SK-N-SH (cell line): ENCODE results near the gene CEP131. TPM values are rescaled to one million over a fixed set of nuclear protein-coding genes. Genes with fewer than 3 reads are reported as not detected.

Experiments used
- CTCF ChIA-PET: fragments of 300-600, 350-600 bp; formaldehyde crosslinking; extraction: SDS; loops from one replicate; lab custom pipeline; 2021; lab: Yijun Ruan, JAX
- POLR2A ChIA-PET: fragments of 350-600 bp; sonication (Branson Sonifier 250); formaldehyde crosslinking; extraction: SDS; loops from one replicate; lab custom pipeline; 2020; ENCODE audit warnings: antibody characterized with exemption, inconsistent platforms; lab: Yijun Ruan, JAX
- DNase-seq: peaks from one replicate; pipeline ENCODE4 v3.0.0; 2012
- H2AFZ ChIP-seq: fragments of 200-600 bp; sonication (generic); 2 replicates; pipeline ENCODE4 v1.8.1; 2016; ENCODE audit warnings: antibody characterized with exemption, mild to moderate bottlenecking, low read depth
- H3F3A ChIP-seq: fragments of 200-600 bp; sonication (generic); replicated peaks from 2 replicates; pipeline ENCODE3; 2016; ENCODE audit warnings: antibody characterized with exemption, mild to moderate bottlenecking; ENCODE audit not compliant: insufficient read depth
- H3K27ac ChIP-seq, 2 experiments: fragments of 200-500 bp in 1 of 2; fragments of 200-600 bp in 1 of 2; sonication (Bioruptor generic) in 1 of 2; sonication (generic), shearing (Covaris generic) in 1 of 2; 2 replicates each; pipeline versions ENCODE4 v1.5.1 to v1.6.1; 2014 to 2016; ENCODE audit warnings: low read depth in 2 of 2, inconsistent platforms in 1 of 2, low read length in 1 of 2, mild to moderate bottlenecking in 1 of 2, mixed read lengths in 1 of 2
- H3K27me3 ChIP-seq: fragments of 200-600 bp; sonication (generic), shearing (Covaris generic); 2 replicates; pipeline ENCODE4 v1.6.1; 2016; ENCODE audit warnings: mixed run types; ENCODE audit not compliant: insufficient read depth
- H3K36me3 ChIP-seq, 2 experiments: fragments of 200-500 bp in 1 of 2; fragments of 200-600 bp in 1 of 2; sonication (Bioruptor generic) in 1 of 2; sonication (generic) in 1 of 2; replicated peaks in 1 of 2; 2 replicates each; pipeline versions ENCODE3 to v1.5.1; 2014 to 2016; ENCODE audit warnings: low read length in 1 of 2, mild to moderate bottlenecking in 1 of 2; ENCODE audit not compliant: insufficient read depth in 2 of 2, control insufficient read depth in 1 of 2
- H3K4me1 ChIP-seq, 2 experiments: fragments of 200-500 bp in 1 of 2; fragments of 200-600 bp in 1 of 2; sonication (Bioruptor generic) in 1 of 2; sonication (generic), shearing (Covaris generic) in 1 of 2; 2 replicates each; pipeline versions ENCODE4 v1.5.1 to v1.6.1; 2014 to 2016; ENCODE audit warnings: low read depth in 1 of 2, low read length in 1 of 2, mixed run types in 1 of 2; ENCODE audit not compliant: insufficient read depth in 2 of 2, control insufficient read depth in 1 of 2
- H3K4me2 ChIP-seq: fragments of 200-600 bp; sonication (generic), shearing (Covaris generic); 2 replicates; pipeline ENCODE4 v1.6.1; 2017; ENCODE audit warnings: mixed run types
- H3K4me3 ChIP-seq, 2 experiments: fragments of 200-500 bp in 1 of 2; fragments of 200-600 bp in 1 of 2; sonication (Bioruptor generic) in 1 of 2; sonication (generic), shearing (Covaris generic) in 1 of 2; 2 replicates each; pipeline versions ENCODE4 v1.5.1 to v1.8.1; 2014 to 2016; ENCODE audit warnings: low read depth in 2 of 2, inconsistent platforms in 1 of 2, low read length in 1 of 2, mild to moderate bottlenecking in 1 of 2, mixed read lengths in 1 of 2, moderate library complexity in 1 of 2
- H3K79me2 ChIP-seq: fragments of 200-600 bp; sonication (generic); 2 replicates; pipeline ENCODE4 v1.8.1; 2017; ENCODE audit warnings: mild to moderate bottlenecking; ENCODE audit not compliant: insufficient read depth
- H3K9ac ChIP-seq: fragments of 200-600 bp; sonication (generic); 2 replicates; pipeline ENCODE4 v1.6.1; 2017; ENCODE audit warnings: mixed run types
- H3K9me2 ChIP-seq: fragments of 200-600 bp; sonication (generic); 2 replicates; pipeline ENCODE4 v1.6.1; 2017; ENCODE audit warnings: mixed run types
- H3K9me3 ChIP-seq: fragments of 200-600 bp; sonication (generic); 2 replicates; pipeline ENCODE4 v1.6.1; 2017; ENCODE audit warnings: mixed run types, mild to moderate bottlenecking, moderate library complexity
- H4K20me1 ChIP-seq: fragments of 200-600 bp; sonication (generic); 2 replicates; pipeline ENCODE4 v1.6.1; 2017; ENCODE audit warnings: mild to moderate bottlenecking, mixed run types; ENCODE audit not compliant: insufficient read depth
- CHD2 ChIP-seq: fragments of 150-350 bp; IDR thresholded peaks from 2 replicates; pipeline ENCODE4 v1.6.1; 2018; ENCODE audit warnings: low read length; ENCODE audit not compliant: partially characterized antibody
- JUND ChIP-seq: IDR thresholded peaks from 2 replicates; pipeline ENCODE4 v1.4.0; 2012
- MXI1 ChIP-seq: IDR thresholded peaks from 2 replicates; pipeline ENCODE4 v1.6.1; 2012; ENCODE audit warnings: mild to moderate bottlenecking, low read depth, low read length, improper control_type of control experiment
- SMC3 ChIP-seq: IDR thresholded peaks from 2 replicates; pipeline ENCODE4 v1.6.1; 2012; ENCODE audit warnings: low read depth, low read length, improper control_type of control experiment
- TAF1 ChIP-seq: IDR thresholded peaks from 2 replicates; pipeline ENCODE4 v1.6.1; 2012; ENCODE audit warnings: low read depth, mild to moderate bottlenecking, low read length, moderate library complexity, borderline replicate concordance
- TCF12 ChIP-seq: IDR thresholded peaks from 2 replicates; pipeline ENCODE4 v1.4.0; 2012
- TEAD4 ChIP-seq: IDR thresholded peaks from 2 replicates; pipeline ENCODE4 v1.4.0; 2012; ENCODE audit warnings: mild to moderate bottlenecking, borderline replicate concordance; ENCODE audit not compliant: insufficient read depth
- YY1 ChIP-seq: IDR thresholded peaks from 2 replicates; pipeline ENCODE4 v1.4.0; 2012; ENCODE audit warnings: low read depth, mild to moderate bottlenecking
- WGBS: methylation state at CpG from one replicate; pipeline ENCODE4 v1.1.6; 2017; ENCODE audit warnings: low lambda C conversion rate; 5-methylcytosine and 5-hydroxymethylcytosine counted together
- polyA plus RNA-seq, 3 experiments: library from polyadenylated mRNA; depleted of rRNA; stranded (reverse); fragments of >200 nt; gene quantifications; 2 replicates each; pipeline ENCODE4 v1.2.3, GENCODE V29; 2012

Gene CEP131
- polyA plus RNA-seq, 1 of the 3 experiments (the other 2 are of a cell fraction): 34.8 TPM

DNA sequence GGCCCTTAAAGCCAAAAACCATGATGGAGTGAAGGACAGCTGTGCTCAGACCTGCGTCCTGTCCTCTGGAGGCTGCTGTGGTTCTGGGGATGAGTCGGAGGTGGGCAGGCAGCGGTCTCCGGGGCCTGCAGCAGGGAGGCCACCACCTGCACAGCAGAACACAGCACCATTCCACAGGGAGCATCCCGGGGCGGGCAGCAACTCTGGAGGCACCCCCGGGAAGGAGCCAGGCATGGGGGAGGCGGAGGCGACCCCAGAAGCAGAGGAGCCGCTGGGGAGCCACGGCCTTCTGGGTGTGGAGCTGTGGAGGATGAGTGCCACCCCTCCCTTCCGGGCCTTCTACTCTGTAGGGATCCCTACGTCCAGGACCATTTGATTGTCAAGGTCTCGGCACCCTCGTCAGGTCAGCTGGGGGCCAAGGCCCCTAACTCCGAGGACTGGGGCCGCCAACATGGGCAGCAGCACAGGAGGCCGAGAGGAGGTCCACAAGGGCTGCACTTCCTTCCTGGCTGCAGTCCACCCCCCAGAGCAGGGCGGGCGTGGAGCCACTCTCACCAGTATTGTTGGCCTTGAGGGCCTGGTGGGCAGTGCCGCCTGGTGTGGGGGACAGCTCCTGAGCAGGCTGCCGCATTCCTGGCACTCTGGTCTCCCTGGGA, 23.8 kb downstream of the CEP131 start (continued):
- TF ChIP-seq SMC3 (no peak), TAF1 (no peak)

DNA sequence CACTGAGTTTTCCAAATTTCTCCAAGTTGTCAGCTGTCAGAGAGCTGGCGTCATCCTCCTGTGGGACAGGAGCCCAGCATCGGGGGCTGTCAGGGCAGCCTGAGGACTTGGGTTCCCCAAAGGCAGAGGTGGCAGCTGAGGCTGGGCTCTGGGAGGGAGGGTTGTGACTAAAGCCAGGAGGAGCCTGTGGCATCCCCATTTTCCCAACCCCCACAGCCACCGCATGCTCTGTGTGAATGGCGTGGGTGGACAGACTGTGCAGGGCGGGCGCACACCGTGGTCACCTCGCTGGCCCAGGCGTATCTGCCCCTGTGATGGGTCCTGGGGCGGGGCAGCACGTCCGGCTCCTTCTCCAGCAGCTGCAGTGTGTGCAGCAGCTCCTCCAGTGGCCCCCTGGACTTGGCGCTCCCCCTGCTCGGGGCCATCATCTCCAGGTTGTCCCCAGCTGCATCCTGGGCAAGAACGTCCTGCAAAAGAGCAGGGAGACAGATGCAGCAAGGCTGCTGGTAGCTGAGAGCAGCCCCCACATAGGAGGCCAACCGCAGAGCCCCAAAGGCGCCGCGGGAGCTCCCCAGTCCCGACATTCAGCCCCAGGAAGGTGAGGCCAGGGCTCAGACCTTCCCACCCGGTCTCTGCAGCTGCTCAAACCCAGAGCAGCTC, 24.8 kb downstream of the CEP131 start:
- DNase-seq: no peak
- Histone ChIP-seq H3K27ac (no peak overlapping the region), H3K4me2 (no peak overlapping the region), H3K9me3 (no peaks in the 10 kb centered on the region), H3K9me2 (no peaks in the 10 kb centered on the region), H4K20me1 (no peaks in the 10 kb centered on the region; the same call in 1 of the 2 replicates), H3K4me3 (no peak overlapping the region), H3K9ac (no peak overlapping the region), H3K4me1 (peaks cover 0 to 3% of the 10 kb centered on the region in 2 experiments; a peak in 1 of 4 replicates), H3K36me3 (peaks cover 5 to 44% of the 10 kb centered on the region in 2 experiments), H2AFZ (no peak overlapping the region), H3F3A (no peaks in the 10 kb centered on the region), H3K27me3 (no peaks in the 10 kb centered on the region), H3K79me2 (no peaks in the 10 kb centered on the region)
- ChIA-PET POLR2A (no interaction called here), CTCF (interaction anchor here (1.1 to 14.7 kb wide), 6 partner anchors 13 to 403 kb away, joined by 3 to 147 read pairs (median 5); no protein-coding TSS in a partner anchor)
- TF ChIP-seq YY1 (no peak), CHD2 (no peak), JUND (no peak)
- WGBS: 96% methylated on average over 18 of the region's 21 CpGs

DNA sequence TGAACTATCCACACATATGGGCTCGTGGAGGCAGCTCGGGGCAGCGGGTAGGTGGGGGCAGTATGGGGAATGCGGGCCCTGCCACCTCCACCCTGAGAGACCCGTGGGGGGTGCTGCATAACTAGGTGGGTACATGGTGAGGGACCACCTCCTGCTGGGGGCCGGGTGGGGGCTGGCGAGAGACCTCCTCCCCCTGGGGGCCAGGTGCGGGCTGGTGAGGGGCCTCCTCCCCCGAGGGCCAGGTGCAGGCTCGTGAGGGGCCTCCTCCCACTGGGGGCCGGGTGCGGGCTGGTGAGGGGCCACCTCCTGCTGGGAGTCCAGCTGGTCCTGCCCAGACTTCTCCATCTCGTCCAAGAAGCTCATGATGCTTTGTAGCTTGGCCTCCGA, 25.4 kb downstream of the CEP131 start:
- Histone ChIP-seq H3K79me2 (no peaks in the 10 kb centered on the region), H3K9me2 (no peaks in the 10 kb centered on the region), H3K9ac (no peak overlapping the region), H4K20me1 (no peaks in the 10 kb centered on the region; the same call in 1 of the 2 replicates), H3K4me2 (no peak overlapping the region), H3F3A (no peaks in the 10 kb centered on the region), H2AFZ (no peak overlapping the region), H3K27ac (no peak overlapping the region), H3K36me3 (peaks cover 5 to 44% of the 10 kb centered on the region in 2 experiments), H3K27me3 (no peaks in the 10 kb centered on the region), H3K4me3 (no peak overlapping the region), H3K9me3 (no peaks in the 10 kb centered on the region), H3K4me1 (peaks cover 0 to 3% of the 10 kb centered on the region in 2 experiments; a peak in 1 of 4 replicates)
- ChIA-PET POLR2A (no interaction called here), CTCF (interaction anchor here (1.3 to 14.7 kb wide), 4 partner anchors 55 to 403 kb away, joined by 3 to 147 read pairs (median 6); no protein-coding TSS in a partner anchor)
- DNase-seq: no peak
- WGBS: 92% methylated on average over 8 of the region's 14 CpGs
- TF ChIP-seq SMC3: no peak
- no peak for TF ChIP-seq JUND
- no peak for TF ChIP-seq TCF12
- no peak for TF ChIP-seq TEAD4
- TF ChIP-seq MXI1: no peak
- TF ChIP-seq TAF1: no peak
